Neural progenitor cell (in vitro differentiated cells): Measurements from ENCODE around the gene TBX21. TPM values are rescaled to one million over a fixed set of nuclear protein-coding genes. Genes with fewer than 3 reads are reported as not detected.
"Not testable (repeated sequence)": the region's sequence is repeated elsewhere in the genome, so short reads cannot be mapped to it uniquely, and the experiment has no call there.

ENCODE experiments used
- DNase-seq: peaks from one replicate; pipeline ENCODE4 v3.0.0-alpha.2; 2016; ENCODE audit warnings: low spot score
- H2AFZ ChIP-seq: fragments of 200-600 bp; sonication (generic); replicated peaks from 2 replicates; pipeline ENCODE4 v1.6.1; 2016; ENCODE audit warnings: antibody characterized with exemption
- H3F3A ChIP-seq: fragments of 200-600 bp; sonication (generic); 2 replicates; pipeline ENCODE4 v1.6.1; 2016; ENCODE audit warnings: antibody characterized with exemption, low read depth
- H3K27ac ChIP-seq: fragments of 200-600 bp; sonication (generic); 2 replicates; pipeline ENCODE4 v1.5.1; 2016; ENCODE audit warnings: mild to moderate bottlenecking
- H3K27me3 ChIP-seq: fragments of 200-600 bp; sonication (generic); 2 replicates; pipeline ENCODE4 v1.6.1; 2016; ENCODE audit warnings: mild to moderate bottlenecking, moderate library complexity
- H3K36me3 ChIP-seq: fragments of 200-600 bp; sonication (generic); 2 replicates; pipeline ENCODE4 v1.5.1; 2016
- H3K4me1 ChIP-seq: fragments of 200-600 bp; sonication (generic); 2 replicates; pipeline ENCODE4 v1.6.1; 2016; ENCODE audit warnings: mixed run types
- H3K4me2 ChIP-seq: fragments of 200-600 bp; sonication (generic); 2 replicates; pipeline ENCODE4 v1.6.1; 2016
- H3K4me3 ChIP-seq: fragments of 200-600 bp; sonication (generic); 2 replicates; pipeline ENCODE4 v1.5.1; 2016
- H3K79me2 ChIP-seq: fragments of 200-600 bp; sonication (generic); 2 replicates; pipeline ENCODE4 v1.6.1; 2016; ENCODE audit warnings: low read depth
- H3K9ac ChIP-seq: fragments of 200-600 bp; sonication (generic); 2 replicates; pipeline ENCODE4 v1.6.1; 2016
- H3K9me3 ChIP-seq: fragments of 200-600 bp; sonication (generic); 2 replicates; pipeline ENCODE4 v1.5.1; 2016; ENCODE audit warnings: low read depth
- H4K20me1 ChIP-seq: fragments of 200-600 bp; sonication (generic); 2 replicates; pipeline ENCODE4 v1.6.1; 2016; ENCODE audit warnings: low read depth
- H3K27ac Mint-ChIP-seq: 3 replicates; pipeline ENCODE4 v1.8.0; 2021; ENCODE audit warnings: mixed read lengths
- H3K27me3 Mint-ChIP-seq: 2 replicates; pipeline ENCODE4 v1.8.0; 2022; ENCODE audit warnings: low read depth, mild to moderate bottlenecking, inconsistent platforms, moderate library complexity, mixed read lengths; ENCODE audit not compliant: insufficient read depth
- H3K36me3 Mint-ChIP-seq: 3 replicates; pipeline ENCODE4 v1.8.0; 2021; ENCODE audit warnings: mixed read lengths
- H3K4me1 Mint-ChIP-seq: 3 replicates; pipeline ENCODE4 v1.8.0; 2021; ENCODE audit warnings: mixed read lengths
- H3K4me3 Mint-ChIP-seq: 3 replicates; pipeline ENCODE4 v1.8.0; 2021; ENCODE audit warnings: mild to moderate bottlenecking, moderate library complexity, mixed read lengths
- H3K9me3 Mint-ChIP-seq: 3 replicates; pipeline ENCODE4 v1.8.0; 2020; ENCODE audit warnings: mixed read lengths
- EZH2 ChIP-seq: fragments of 200-600 bp; sonication (generic); IDR thresholded peaks from 2 replicates; pipeline ENCODE4 v1.6.1; 2017; ENCODE audit warnings: antibody characterized with exemption, mild to moderate bottlenecking, moderate library complexity
- EZH2phosphoT487 ChIP-seq: fragments of 200-600 bp; sonication (generic); IDR thresholded peaks from 2 replicates; pipeline ENCODE4 v1.6.1; 2017; ENCODE audit warnings: antibody characterized with exemption
- total RNA-seq: library from RNA; depleted of rRNA; stranded (reverse); fragments of >200 nt; gene quantifications from 2 replicates; pipeline ENCODE4 v1.2.3, GENCODE V29; 2015; ENCODE audit warnings: low replicate concordance
- TF ChIP-seq, protein P1 (sequence below): fragments of 200-600 bp; sonication (generic); IDR thresholded peaks from 2 replicates; pipeline ENCODE4 v1.5.1; 2017; ENCODE audit warnings: antibody characterized with exemption, mild to moderate bottlenecking

TBX21 gene
- total RNA-seq, 1 donor from 2014 or later: not detected

DNA sequence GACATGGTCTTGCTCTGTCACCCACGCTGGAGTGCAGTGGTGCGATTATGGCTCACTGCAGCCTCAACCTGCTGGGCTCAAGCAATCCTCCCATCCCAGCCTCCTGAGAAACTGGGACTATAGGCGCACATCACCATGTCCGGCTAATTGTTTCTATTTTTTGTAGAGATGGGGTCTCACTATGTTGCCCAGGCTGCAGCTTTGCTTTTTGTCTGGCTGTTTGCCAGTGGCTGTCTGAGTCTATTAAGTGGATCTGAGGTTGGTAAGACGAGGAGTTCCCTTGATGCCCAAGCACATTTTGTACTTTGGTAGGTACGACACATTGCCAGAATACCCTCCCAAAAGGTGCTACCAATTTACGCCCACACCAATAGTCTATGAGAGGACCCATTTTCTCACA, 5.1 kb downstream of the TBX21 start:
- no peak for TF ChIP-seq EZH2phosphoT487
- TF ChIP-seq, protein P1, sequence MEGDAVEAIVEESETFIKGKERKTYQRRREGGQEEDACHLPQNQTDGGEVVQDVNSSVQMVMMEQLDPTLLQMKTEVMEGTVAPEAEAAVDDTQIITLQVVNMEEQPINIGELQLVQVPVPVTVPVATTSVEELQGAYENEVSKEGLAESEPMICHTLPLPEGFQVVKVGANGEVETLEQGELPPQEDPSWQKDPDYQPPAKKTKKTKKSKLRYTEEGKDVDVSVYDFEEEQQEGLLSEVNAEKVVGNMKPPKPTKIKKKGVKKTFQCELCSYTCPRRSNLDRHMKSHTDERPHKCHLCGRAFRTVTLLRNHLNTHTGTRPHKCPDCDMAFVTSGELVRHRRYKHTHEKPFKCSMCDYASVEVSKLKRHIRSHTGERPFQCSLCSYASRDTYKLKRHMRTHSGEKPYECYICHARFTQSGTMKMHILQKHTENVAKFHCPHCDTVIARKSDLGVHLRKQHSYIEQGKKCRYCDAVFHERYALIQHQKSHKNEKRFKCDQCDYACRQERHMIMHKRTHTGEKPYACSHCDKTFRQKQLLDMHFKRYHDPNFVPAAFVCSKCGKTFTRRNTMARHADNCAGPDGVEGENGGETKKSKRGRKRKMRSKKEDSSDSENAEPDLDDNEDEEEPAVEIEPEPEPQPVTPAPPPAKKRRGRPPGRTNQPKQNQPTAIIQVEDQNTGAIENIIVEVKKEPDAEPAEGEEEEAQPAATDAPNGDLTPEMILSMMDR: no peak
- no peak for TF ChIP-seq EZH2
- peaks cover 3% of the 10 kb centered on the region for H3K4me1 Mint-ChIP-seq
- H3K27me3 ChIP-seq: peaks cover 57% of the 10 kb centered on the region
- H3K27ac Mint-ChIP-seq: no peak overlapping the region
- no peak overlapping the region for H3K27ac ChIP-seq
- H3K9ac ChIP-seq: no peak overlapping the region
- peaks cover 3% of the 10 kb centered on the region for H3K9me3 Mint-ChIP-seq
- no peak overlapping the region for H2AFZ ChIP-seq
- H3K9me3 ChIP-seq: no peaks in the 10 kb centered on the region
- no peaks in the 10 kb centered on the region for H3K36me3 Mint-ChIP-seq
- H3K4me1 ChIP-seq: peaks cover 5% of the 10 kb centered on the region
- no peak overlapping the region for H3K4me3 Mint-ChIP-seq
- H3K36me3 ChIP-seq: no peaks in the 10 kb centered on the region
- H3F3A ChIP-seq: no peaks in the 10 kb centered on the region
- no peak for DNase-seq
- H3K27me3 Mint-ChIP-seq: peaks cover 42% of the 10 kb centered on the region
- no peak overlapping the region for H3K4me3 ChIP-seq
- H3K4me2 ChIP-seq: no peak overlapping the region
- no peaks in the 10 kb centered on the region for H4K20me1 ChIP-seq
- no peaks in the 10 kb centered on the region for H3K79me2 ChIP-seq

DNA sequence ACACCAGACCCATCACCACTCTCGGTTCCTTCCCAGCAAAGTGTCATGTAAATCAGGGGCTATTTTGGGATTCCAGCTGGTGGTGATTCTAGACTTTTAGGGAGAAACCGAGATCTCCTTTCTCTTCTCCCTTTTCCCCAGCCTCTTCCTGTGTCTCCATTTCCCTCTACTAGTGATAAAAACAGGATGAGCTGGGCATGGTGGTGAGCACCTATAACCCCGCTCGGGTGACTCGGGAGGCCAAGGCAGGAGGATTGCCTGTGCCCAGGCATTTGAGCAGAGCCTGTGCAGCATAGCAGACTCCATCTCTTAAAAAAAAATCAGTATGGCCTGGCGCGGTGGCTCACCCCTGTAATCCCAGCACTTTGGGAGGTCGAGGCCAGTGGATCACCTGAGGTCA, 6.1 kb downstream of the TBX21 start:
- H4K20me1 ChIP-seq: no peaks in the 10 kb centered on the region
- no peaks in the 10 kb centered on the region for H3K9me3 ChIP-seq
- no peak overlapping the region for H3K4me2 ChIP-seq
- H3K27me3 ChIP-seq: peaks cover 47% of the 10 kb centered on the region
- Mint-ChIP-seq H3K4me3 (no peak overlapping the region), H3K4me1 (no peaks in the 10 kb centered on the region), H3K36me3 (no peaks in the 10 kb centered on the region), H3K9me3 (no peaks in the 10 kb centered on the region), H3K27ac (no peak overlapping the region), H3K27me3 (peaks cover 40% of the 10 kb centered on the region)
- H3K27ac ChIP-seq: no peak overlapping the region
- no peaks in the 10 kb centered on the region for H3K36me3 ChIP-seq
- H3K4me3 ChIP-seq: no peak overlapping the region
- no peak overlapping the region for H3K9ac ChIP-seq
- no peaks in the 10 kb centered on the region for H3F3A ChIP-seq
- TF ChIP-seq EZH2: no peak
- TF ChIP-seq, protein P1: no peak
- TF ChIP-seq EZH2phosphoT487: no peak
- no peak overlapping the region for H2AFZ ChIP-seq
- no peaks in the 10 kb centered on the region for H3K79me2 ChIP-seq
- DNase-seq: no peak
- peaks cover 5% of the 10 kb centered on the region for H3K4me1 ChIP-seq

DNA sequence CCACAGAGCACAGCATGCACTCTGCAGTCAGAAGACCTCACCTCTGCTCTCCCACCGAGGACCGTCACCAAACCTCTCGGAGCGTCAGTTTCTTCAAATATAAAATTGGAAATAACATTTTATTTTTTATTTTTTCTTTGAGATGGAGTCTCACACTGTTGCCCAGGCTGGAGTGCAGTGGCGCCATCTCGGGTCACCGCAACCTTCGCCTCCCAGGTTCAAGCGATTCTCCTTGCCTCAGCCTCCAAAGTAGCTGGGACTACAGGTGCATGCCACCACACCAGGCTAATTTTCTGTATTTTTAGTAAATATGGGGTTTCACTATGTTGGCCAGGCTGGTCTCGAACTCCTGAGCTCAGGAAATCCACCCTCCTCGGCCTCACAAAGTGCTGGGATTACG, 6.9 kb downstream of the TBX21 start:
- not testable (repeated sequence) for H3K4me2 ChIP-seq, DNase-seq, H3K4me1 ChIP-seq, H4K20me1 ChIP-seq, H3K27ac Mint-ChIP-seq, H3K9ac ChIP-seq, H2AFZ ChIP-seq, H3K79me2 ChIP-seq, H3K4me1 Mint-ChIP-seq, H3K27ac ChIP-seq, H3K9me3 Mint-ChIP-seq, H3F3A ChIP-seq, H3K4me3 ChIP-seq, H3K9me3 ChIP-seq, H3K4me3 Mint-ChIP-seq, H3K36me3 ChIP-seq, H3K36me3 Mint-ChIP-seq
- peaks cover 36% of the 10 kb centered on the region for H3K27me3 Mint-ChIP-seq
- peaks cover 39% of the 10 kb centered on the region for H3K27me3 ChIP-seq

DNA sequence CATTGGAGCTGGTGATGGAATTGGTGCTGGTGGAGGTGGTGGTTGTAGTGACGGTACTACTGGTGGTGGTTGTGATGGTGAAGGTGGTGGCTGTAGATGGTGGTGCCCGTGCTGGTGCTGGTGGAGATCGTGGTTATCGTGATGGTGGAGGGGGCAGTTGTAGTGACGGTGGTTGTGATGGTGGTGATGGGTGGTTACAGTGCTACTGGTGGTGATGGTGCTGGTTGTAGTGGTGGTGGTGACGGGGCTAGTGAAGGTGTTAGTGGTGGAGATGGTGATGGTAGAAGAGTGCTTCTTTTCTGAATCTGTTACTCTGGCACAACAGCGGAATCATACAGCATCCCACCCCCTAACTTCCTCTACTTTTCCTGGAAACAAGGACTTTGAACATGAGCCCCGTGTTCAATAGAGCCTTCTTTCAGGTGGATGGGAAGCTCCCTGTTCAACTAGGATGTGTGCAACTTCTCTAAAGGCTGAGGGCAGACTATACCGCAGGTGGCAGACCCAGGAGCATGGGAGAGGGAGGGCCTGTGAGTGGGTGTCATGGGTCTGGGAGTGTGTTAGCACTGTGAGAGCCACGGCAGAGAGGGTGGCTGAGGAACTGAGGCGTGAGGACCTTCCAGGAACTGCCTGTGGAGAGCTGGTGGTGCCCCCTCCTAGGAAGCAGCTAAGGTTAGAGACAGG, 8.2 kb downstream of the TBX21 start:
- no peak for DNase-seq
- Histone ChIP-seq H3K36me3 (no peaks in the 10 kb centered on the region), H3K4me3 (no peak overlapping the region), H2AFZ (no peak overlapping the region), H3K4me1 (peaks cover 5% of the 10 kb centered on the region), H3F3A (no peaks in the 10 kb centered on the region), H4K20me1 (no peaks in the 10 kb centered on the region), H3K4me2 (no peak overlapping the region), H3K27ac (no peak overlapping the region), H3K9ac (no peak overlapping the region), H3K9me3 (no peaks in the 10 kb centered on the region), H3K79me2 (no peaks in the 10 kb centered on the region), H3K27me3 (peaks cover 26% of the 10 kb centered on the region)
- TF ChIP-seq, protein P1: no peak
- H3K27me3 Mint-ChIP-seq: peaks cover 32% of the 10 kb centered on the region
- no peaks in the 10 kb centered on the region for H3K9me3 Mint-ChIP-seq
- H3K36me3 Mint-ChIP-seq: no peaks in the 10 kb centered on the region
- H3K27ac Mint-ChIP-seq: no peak overlapping the region
- H3K4me1 Mint-ChIP-seq: no peaks in the 10 kb centered on the region
- no peak overlapping the region for H3K4me3 Mint-ChIP-seq
